KOPT-K1 (cell line): Measurements from ENCODE around the gene TMEM235.

Experiments used
- H3K27ac ChIP-seq: fragments of 200-600 bp; sonication (generic); 2 replicates; pipeline ENCODE4 v1.5.1; 2016; ENCODE audit warnings: antibody characterized with exemption, mild to moderate bottlenecking, low read depth, low read length; ENCODE audit not compliant: poor library complexity, severe bottlenecking
- H3K36me3 ChIP-seq: fragments of 200-600 bp; sonication (generic); 2 replicates; pipeline ENCODE4 v1.5.1; 2017; ENCODE audit warnings: antibody characterized with exemption, mild to moderate bottlenecking, low read length, moderate library complexity; ENCODE audit not compliant: insufficient read depth
- H3K9me3 ChIP-seq: fragments of 200-600 bp; sonication (generic); 2 replicates; pipeline ENCODE4 v1.5.1; 2017; ENCODE audit warnings: antibody characterized with exemption, low read length, mild to moderate bottlenecking; ENCODE audit not compliant: insufficient read depth, poor library complexity, severe bottlenecking

TMEM235 gene

DNA sequence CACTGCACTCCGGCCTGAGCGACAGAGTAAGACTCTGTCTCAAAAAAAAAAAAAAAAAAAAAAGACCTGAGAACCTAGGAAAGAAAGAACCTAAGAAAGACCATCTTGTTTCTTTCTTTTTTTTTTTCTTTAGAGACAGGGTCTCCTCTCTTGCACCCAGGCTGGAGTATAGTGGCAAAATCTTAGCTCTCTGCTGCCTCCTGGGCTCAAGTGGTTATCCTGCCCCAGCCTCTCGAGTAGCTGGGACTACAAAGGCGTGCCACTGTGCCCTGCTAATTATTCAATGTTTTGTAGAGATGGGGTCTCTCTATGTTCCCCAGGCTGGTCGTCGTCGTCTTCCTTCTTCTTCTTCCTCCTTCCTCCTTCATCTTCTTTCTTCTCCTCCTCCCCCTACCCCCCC is 25.1 kb upstream of the TMEM235 start:
- Histone ChIP-seq H3K27ac (no peak overlapping the region), H3K36me3 (no peaks in the 10 kb centered on the region; the same call in 1 of the 2 replicates), H3K9me3 (no peaks in the 10 kb centered on the region)

GRCh38 chr17:78208486-78208885 is 22.9 kb upstream of the TMEM235 start:
- H3K36me3 ChIP-seq, result no peaks in the 10 kb centered on the region; the same call in 1 of the 2 replicates
- no peaks in the 10 kb centered on the region for H3K9me3 ChIP-seq
- H3K27ac ChIP-seq, result no peak overlapping the region

- Histone ChIP-seq H3K27ac (no peak overlapping the region), H3K9me3 (no peaks in the 10 kb centered on the region), H3K36me3 (no peaks in the 10 kb centered on the region; the same call in 1 of the 2 replicates)
Observed at GRCh38 chr17:78210111-78210510, 21.3 kb upstream of the TMEM235 start.

DNA sequence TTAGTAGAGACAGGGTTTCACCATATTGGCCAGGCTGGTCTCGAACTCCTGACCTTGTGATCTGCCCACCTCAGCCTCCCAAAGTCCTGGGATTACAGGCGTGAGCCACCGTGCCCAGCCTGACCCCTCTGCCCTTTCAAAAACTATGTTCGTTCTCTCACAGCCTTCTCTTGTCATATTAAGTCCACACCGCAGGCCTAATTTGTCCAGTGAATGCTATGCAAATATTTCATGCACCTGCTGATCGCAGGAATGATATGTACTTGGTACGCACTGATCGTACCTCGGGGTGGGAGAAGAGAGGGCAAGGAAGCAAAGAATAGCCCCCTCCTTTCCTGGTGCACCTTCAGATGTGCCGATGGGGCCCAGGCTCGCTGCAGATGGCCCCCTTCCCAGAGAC is 20.4 kb upstream of the TMEM235 start:
- Histone ChIP-seq H3K27ac (no peak overlapping the region), H3K9me3 (no peaks in the 10 kb centered on the region), H3K36me3 (peaks cover 8% of the 10 kb centered on the region)

DNA sequence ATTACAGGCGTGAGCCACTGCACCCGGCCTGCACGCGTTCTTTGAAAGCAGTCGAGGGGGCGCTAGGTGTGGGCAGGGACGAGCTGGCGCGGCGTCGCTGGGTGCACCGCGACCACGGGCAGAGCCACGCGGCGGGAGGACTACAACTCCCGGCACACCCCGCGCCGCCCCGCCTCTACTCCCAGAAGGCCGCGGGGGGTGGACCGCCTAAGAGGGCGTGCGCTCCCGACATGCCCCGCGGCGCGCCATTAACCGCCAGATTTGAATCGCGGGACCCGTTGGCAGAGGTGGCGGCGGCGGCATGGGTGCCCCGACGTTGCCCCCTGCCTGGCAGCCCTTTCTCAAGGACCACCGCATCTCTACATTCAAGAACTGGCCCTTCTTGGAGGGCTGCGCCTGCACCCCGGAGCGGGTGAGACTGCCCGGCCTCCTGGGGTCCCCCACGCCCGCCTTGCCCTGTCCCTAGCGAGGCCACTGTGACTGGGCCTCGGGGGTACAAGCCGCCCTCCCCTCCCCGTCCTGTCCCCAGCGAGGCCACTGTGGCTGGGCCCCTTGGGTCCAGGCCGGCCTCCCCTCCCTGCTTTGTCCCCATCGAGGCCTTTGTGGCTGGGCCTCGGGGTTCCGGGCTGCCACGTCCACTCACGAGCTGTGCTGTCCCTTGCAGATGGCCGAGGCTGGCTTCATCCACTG is 17.3 kb upstream of the TMEM235 start, which contains the start of gene BIRC5:
Gene BIRC5, plus strand, starts transcription at position 238 of the 690 bp plus-strand sequence. Its CDS starts 64 bp downstream, at position 302.
- peak within 1 kb of the TSS; percentile 97 for H3K27ac ChIP-seq
- peaks cover 39% of the 10 kb centered on the region for H3K36me3 ChIP-seq
- H3K9me3 ChIP-seq, result no peaks in the 10 kb centered on the region

- H3K36me3 ChIP-seq, result peaks cover 44% of the 10 kb centered on the region
- peak overlapping the region; percentile 97 for H3K27ac ChIP-seq
- H3K9me3 ChIP-seq, result no peaks in the 10 kb centered on the region
Observed at GRCh38 chr17:78214706-78215061, 16.7 kb upstream of the TMEM235 start.

DNA sequence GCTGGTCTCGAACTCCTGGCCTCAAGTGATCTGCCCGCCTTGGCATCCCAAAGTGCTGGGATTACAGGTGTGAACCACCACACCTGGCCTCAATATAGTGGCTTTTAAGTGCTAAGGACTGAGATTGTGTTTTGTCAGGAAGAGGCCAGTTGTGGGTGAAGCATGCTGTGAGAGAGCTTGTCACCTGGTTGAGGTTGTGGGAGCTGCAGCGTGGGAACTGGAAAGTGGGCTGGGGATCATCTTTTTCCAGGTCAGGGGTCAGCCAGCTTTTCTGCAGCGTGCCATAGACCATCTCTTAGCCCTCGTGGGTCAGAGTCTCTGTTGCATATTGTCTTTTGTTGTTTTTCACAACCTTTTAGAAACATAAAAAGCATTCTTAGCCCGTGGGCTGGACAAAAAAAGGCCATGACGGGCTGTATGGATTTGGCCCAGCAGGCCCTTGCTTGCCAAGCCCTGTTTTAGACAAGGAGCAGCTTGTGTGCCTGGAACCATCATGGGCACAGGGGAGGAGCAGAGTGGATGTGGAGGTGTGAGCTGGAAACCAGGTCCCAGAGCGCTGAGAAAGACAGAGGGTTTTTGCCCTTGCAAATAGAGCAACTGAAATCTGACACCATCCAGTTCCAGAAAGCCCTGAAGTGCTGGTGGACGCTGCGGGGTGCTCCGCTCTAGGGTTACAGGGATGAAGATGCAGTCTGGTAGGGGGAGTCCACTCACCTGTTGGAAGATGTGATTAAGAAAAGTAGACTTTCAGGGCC is 11.9 kb upstream of the TMEM235 start:
- H3K27ac ChIP-seq, result no peak overlapping the region
- peaks cover 93% of the 10 kb centered on the region for H3K36me3 ChIP-seq
- no peaks in the 10 kb centered on the region for H3K9me3 ChIP-seq

- Histone ChIP-seq H3K27ac (no peak overlapping the region), H3K36me3 (peaks cover 75% of the 10 kb centered on the region), H3K9me3 (no peaks in the 10 kb centered on the region)
Observed at GRCh38 chr17:78223061-78223460, 8.4 kb upstream of the TMEM235 start.

DNA sequence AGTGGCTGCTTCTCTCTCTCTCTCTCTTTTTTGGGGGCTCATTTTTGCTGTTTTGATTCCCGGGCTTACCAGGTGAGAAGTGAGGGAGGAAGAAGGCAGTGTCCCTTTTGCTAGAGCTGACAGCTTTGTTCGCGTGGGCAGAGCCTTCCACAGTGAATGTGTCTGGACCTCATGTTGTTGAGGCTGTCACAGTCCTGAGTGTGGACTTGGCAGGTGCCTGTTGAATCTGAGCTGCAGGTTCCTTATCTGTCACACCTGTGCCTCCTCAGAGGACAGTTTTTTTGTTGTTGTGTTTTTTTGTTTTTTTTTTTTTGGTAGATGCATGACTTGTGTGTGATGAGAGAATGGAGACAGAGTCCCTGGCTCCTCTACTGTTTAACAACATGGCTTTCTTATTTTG is 7.7 kb upstream of the TMEM235 start:
- H3K27ac ChIP-seq, result no peak overlapping the region
- H3K36me3 ChIP-seq, result peaks cover 68% of the 10 kb centered on the region
- H3K9me3 ChIP-seq, result no peaks in the 10 kb centered on the region

DNA sequence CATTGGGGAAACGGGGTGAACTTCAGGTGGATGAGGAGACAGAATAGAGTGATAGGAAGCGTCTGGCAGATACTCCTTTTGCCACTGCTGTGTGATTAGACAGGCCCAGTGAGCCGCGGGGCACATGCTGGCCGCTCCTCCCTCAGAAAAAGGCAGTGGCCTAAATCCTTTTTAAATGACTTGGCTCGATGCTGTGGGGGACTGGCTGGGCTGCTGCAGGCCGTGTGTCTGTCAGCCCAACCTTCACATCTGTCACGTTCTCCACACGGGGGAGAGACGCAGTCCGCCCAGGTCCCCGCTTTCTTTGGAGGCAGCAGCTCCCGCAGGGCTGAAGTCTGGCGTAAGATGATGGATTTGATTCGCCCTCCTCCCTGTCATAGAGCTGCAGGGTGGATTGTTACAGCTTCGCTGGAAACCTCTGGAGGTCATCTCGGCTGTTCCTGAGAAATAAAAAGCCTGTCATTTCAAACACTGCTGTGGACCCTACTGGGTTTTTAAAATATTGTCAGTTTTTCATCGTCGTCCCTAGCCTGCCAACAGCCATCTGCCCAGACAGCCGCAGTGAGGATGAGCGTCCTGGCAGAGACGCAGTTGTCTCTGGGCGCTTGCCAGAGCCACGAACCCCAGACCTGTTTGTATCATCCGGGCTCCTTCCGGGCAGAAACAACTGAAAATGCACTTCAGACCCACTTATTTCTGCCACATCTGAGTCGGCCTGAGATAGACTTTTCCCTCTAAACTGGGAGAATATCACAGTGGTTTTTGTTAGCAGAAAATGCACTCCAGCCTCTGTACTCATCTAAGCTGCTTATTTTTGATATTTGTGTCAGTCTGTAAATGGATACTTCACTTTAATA is 7.0 kb upstream of the TMEM235 start:
- Histone ChIP-seq H3K9me3 (no peaks in the 10 kb centered on the region), H3K27ac (no peak overlapping the region), H3K36me3 (peaks cover 61% of the 10 kb centered on the region)

- Histone ChIP-seq H3K27ac (no peak overlapping the region), H3K9me3 (no peaks in the 10 kb centered on the region), H3K36me3 (peaks cover 53% of the 10 kb centered on the region)
Observed at GRCh38 chr17:78225088-78225865, 6.2 kb upstream of the TMEM235 start.

GRCh38 chr17:78226055-78226758 is 5.2 kb upstream of the TMEM235 start:
- Histone ChIP-seq H3K36me3 (peaks cover 44% of the 10 kb centered on the region), H3K27ac (no peak overlapping the region), H3K9me3 (no peaks in the 10 kb centered on the region)

DNA sequence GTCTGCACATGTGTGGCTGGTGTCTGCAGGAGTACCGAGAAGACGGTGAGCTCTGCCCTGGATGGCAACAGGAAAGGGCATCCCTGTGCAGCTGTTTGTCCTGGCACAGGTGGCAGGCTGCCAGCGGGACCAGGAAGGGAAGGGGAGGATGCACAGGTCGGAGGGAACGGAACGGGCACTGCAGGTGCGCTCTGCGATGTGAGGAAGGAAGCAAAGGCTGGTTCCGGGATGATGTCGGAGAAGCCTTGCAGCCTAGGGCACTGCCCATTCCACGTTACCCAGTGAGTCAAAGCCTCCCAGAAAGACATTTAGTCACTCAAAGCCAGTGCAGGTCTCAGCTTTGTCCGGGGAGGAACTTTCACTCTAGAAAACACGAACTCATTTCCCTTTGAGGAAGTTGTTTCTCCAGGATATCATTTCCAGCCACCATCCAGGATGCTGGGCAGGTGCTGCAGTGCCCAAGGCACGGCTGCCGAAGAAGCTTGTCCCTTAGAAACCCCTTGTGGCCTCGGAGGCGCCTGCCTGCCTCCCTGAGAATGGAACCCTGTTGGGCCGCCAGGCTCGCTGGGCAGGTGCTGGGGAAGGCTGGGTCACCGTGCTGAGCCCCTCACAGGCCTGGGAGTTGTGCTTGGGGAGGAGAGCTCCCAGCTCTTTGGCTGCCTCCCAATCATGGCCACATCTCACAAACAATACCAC is 4.5 kb upstream of the TMEM235 start:
- Histone ChIP-seq H3K27ac (no peak overlapping the region), H3K9me3 (no peaks in the 10 kb centered on the region), H3K36me3 (peaks cover 37% of the 10 kb centered on the region)
